Measurements from ENCODE around the gene KCNJ15.

Gene KCNJ15

GRCh38 chr21:38273745-38274542 is 17.2 kb downstream of the KCNJ15 start:
- no peak for TF ChIP-seq CTCF (IDR thresholded peaks at IDR 0.05)

DNA sequence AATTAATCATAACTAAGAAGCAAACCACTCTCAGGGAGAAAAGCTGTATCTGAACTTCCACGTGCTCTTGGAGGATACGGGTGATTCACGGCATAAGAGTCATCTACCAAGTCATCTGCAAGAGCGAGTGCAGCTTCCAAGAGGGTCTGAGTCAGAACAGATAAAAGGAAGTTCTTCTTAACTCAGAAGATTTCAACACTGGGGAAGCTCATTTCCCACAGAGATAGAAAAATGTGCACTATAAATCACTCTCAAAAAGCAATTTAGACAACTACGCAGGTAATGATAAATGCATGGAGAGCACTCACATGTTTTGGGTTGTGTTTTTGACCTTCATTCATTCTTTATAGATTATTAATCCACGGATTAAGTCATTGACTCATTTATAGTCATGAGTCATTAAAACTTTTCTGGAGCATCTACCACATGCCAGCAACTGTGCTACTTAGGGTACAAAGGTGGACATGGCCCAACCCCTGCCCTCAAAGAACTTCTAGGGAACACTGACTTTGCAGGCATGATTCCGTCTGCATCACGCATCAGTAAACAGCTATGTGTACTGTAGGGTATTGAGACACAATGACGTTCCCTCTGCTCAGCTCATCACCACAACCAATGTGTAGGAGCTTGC is 20.8 kb downstream of the KCNJ15 start:
- no peak for TF ChIP-seq CTCF (IDR thresholded peaks at IDR 0.05)

GRCh38 chr21:38280454-38280853 is 23.7 kb downstream of the KCNJ15 start:
- TF ChIP-seq CTCF (IDR thresholded peaks at IDR 0.05), result no peak

DNA sequence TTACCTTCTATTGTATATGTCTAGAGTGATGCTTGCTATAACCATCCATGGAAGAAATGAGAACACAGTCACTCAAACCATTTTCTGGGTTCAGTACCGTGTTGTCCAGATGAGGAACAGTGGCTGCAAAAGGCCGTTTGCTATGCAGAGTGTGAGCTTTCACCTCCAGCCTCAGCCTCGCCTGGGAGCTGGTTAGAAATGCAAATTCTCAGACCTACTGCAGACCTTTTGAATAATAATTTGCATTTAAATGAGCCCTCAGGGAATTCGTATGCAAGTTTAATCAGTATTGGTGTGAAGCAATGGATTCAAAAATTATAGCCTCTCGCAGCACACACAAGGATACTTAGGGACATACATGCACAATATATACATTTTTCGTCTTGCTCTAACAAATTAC is 24.1 kb downstream of the KCNJ15 start:
- no peak for TF ChIP-seq CTCF (IDR thresholded peaks at IDR 0.05)

DNA sequence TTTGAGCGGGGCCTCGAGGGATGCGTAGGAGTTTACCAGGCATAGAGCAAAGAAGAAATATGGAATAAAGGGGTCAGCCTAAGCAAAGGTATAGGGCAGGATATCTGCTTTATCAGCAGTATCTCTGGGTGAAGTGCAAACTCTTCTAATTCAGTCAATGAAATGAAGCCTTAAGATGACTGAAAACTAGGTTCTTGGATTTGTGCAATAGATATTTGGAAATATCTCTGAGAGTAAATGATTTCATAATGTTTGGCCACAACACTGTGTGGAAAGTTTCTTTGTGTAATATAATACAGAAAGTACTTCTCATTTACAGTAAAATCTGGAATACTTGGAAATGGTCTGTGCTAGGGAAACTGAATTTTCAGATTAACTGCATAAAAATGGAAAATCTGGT is 26.1 kb downstream of the KCNJ15 start:
- TF ChIP-seq CTCF (IDR thresholded peaks at IDR 0.05), result no peak

- no peak for TF ChIP-seq CTCF (IDR thresholded peaks at IDR 0.05)
These were observed 27.4 kb downstream of the KCNJ15 start for GRCh38 chr21:38284216-38284615.

- TF ChIP-seq CTCF (IDR thresholded peaks at IDR 0.05), result no peak
These were observed 30.1 kb downstream of the KCNJ15 start for GRCh38 chr21:38286739-38287471.
